Gastrocnemius medialis (tissue), 4 donors: ENCODE measurements around the gene EXD3. TPM values are rescaled to one million over a fixed set of nuclear protein-coding genes. Genes with fewer than 3 reads are reported as not detected.
A peak's percentile ranks its signal among the peaks of the same experiment; 100 is the strongest.
"Not testable (repeated sequence)": the region's sequence is repeated elsewhere in the genome, so short reads cannot be mapped to it uniquely, and the experiment has no call there.

Source experiments
- ATAC-seq, 2 donors: fragments of 150-250 bp; one replicate each; pipeline ENCODE4 v1.9.1; 2016
- DNase-seq, 2 donors: peaks; one replicate each; pipeline ENCODE4 v3.0.0-alpha.2; 2019
- H3K27ac ChIP-seq, 4 donors: fragments of 200-600 bp; sonication (generic); 1 replicate in 1 of 4; 2 replicates in 3 of 4; pipeline ENCODE4 v1.5.1; 2016 to 2018; ENCODE audit warnings: mild to moderate bottlenecking in 2 of 4, moderate library complexity in 1 of 4
- H3K27me3 ChIP-seq, 3 donors: fragments of 200-600 bp; sonication (generic) in 2 of 3; 1 replicate in 1 of 3; 2 replicates in 2 of 3; pipeline versions ENCODE4 v1.5.1 to v1.6.0; 2016 to 2019; ENCODE audit warnings: mild to moderate bottlenecking in 1 of 3, moderate library complexity in 1 of 3
- H3K36me3 ChIP-seq, 2 donors: fragments of 200-600 bp; sonication (generic) in 1 of 2; one replicate each; pipeline ENCODE4 v1.5.1; 2017 to 2018
- H3K4me1 ChIP-seq, 2 donors: fragments of 200-600 bp; sonication (generic) in 1 of 2; one replicate each; pipeline ENCODE4 v1.5.1; 2016 to 2017; ENCODE audit warnings: mild to moderate bottlenecking in 2 of 2
- H3K4me3 ChIP-seq, 4 donors: fragments of 200-600 bp; sonication (generic) in 3 of 4; 1 replicate in 1 of 4; 2 replicates in 3 of 4; pipeline ENCODE4 v1.5.1; 2016 to 2019; ENCODE audit warnings: mild to moderate bottlenecking in 2 of 4
- H3K9me3 ChIP-seq, 3 donors: fragments of 200-600 bp; sonication (generic) in 2 of 3; 1 replicate in 1 of 3; 2 replicates in 2 of 3; pipeline ENCODE4 v1.5.1; 2016 to 2019
- CTCF ChIP-seq, 5 experiments: fragments of 450-650 bp in 3 of 5; fragments of 200-600 bp in 2 of 5; sonication (generic) in 2 of 5; IDR thresholded peaks in 4 of 5; conservative IDR thresholded peaks in 1 of 5; 1 replicate in 4 of 5; 2 replicates in 1 of 5; pipeline ENCODE4 v1.5.1; 2016 to 2019; ENCODE audit warnings: antibody characterized with exemption in 5 of 5, mild to moderate bottlenecking in 3 of 5, moderate library complexity in 3 of 5
- POLR2A ChIP-seq, 2 donors: fragments of 450-650 bp; IDR thresholded peaks; one replicate each; pipeline ENCODE4 v1.6.1; 2017; ENCODE audit warnings: antibody characterized with exemption in 2 of 2, mild to moderate bottlenecking in 2 of 2, moderate library complexity in 2 of 2
- in situ Hi-C, 4 donors: fragments of 200-750 bp; cut with MboI; loops; one replicate each; pipeline versions ENCODE4 v1.15.0 to v1.8.0; 2017; ENCODE audit warnings: low sequenced_read_pairs in 4 of 4
- intact Hi-C: fragments of 100-400 bp; cut with DNase I; formaldehyde crosslinking; loops from one replicate; pipeline ENCODE4 v1.15.1; 2023; ENCODE audit warnings: low total_unique reads
- total RNA-seq, 4 donors: library from RNA; depleted of rRNA; stranded (reverse); fragments of >200 nt; gene quantifications; one replicate each; pipeline versions ENCODE4 v1.1.0 to v1.2.3, GENCODE V29; 2016

Gene EXD3
- total RNA-seq, 4 donors from 2014 or later, result 4.8 to 12.5 (median 6.4) TPM

- DNase-seq (peak in 1 of 2 donors; percentile 48), ATAC-seq (peak in 1 of 2 donors; percentile 25)
- Histone ChIP-seq H3K27ac (peak overlapping the region; percentile 9 to 68 (median 48)), H3K4me1 (peaks cover 4 to 5% of the 10 kb centered on the region in 2 donors), H3K36me3 (peaks cover 0 to 6% of the 10 kb centered on the region in 2 donors), H3K9me3 (no peaks in the 10 kb centered on the region), H3K27me3 (no peaks in the 10 kb centered on the region), H3K4me3 (peak overlapping the region; percentile 14 to 53 (median 46))
- in situ Hi-C loops, result no loop called here
- TF ChIP-seq POLR2A (IDR thresholded peaks at IDR 0.05), result no peak
- no peak for TF ChIP-seq CTCF (IDR thresholded peaks at IDR 0.05 in 4 of 5, conservative IDR thresholded peaks at IDR 0.05 in 1 of 5)
- intact Hi-C loops, result no loop called here
Measured at GRCh38 chr9:137454145-137454596, 31.2 kb upstream of the EXD3 start.

- peaks cover 3 to 4% of the 10 kb centered on the region in 2 donors for H3K4me1 ChIP-seq
- in situ Hi-C loops, result no loop called here
Measured at GRCh38 chr9:137453643-137454081, 30.7 kb upstream of the EXD3 start.

GRCh38 chr9:137452761-137453642, 30.0 kb upstream of the EXD3 start:
- no peak for TF ChIP-seq CTCF (IDR thresholded peaks at IDR 0.05 in 4 of 5, conservative IDR thresholded peaks at IDR 0.05 in 1 of 5)
- TF ChIP-seq POLR2A (IDR thresholded peaks at IDR 0.05), result no peak
- peak in 1 of 2 donors; percentile 12 for DNase-seq
- no peaks in the 10 kb centered on the region for H3K27me3 ChIP-seq
- peaks cover 0 to 6% of the 10 kb centered on the region in 2 donors for H3K36me3 ChIP-seq
- peak overlapping the region in 3 of 4 donors; percentile 25 to 34 (median 32) for H3K4me3 ChIP-seq
- no peak overlapping the region for H3K27ac ChIP-seq
- H3K9me3 ChIP-seq, result no peaks in the 10 kb centered on the region
- ATAC-seq, result no peak
- in situ Hi-C loops (no loop called here), intact Hi-C loops (no loop called here)
- H3K4me1 ChIP-seq, result no peaks in the 10 kb centered on the region

More at GRCh38 chr9:137453643-137454081, 30.7 kb upstream of the EXD3 start:
- Histone ChIP-seq H3K9me3 (no peaks in the 10 kb centered on the region), H3K27ac (no peak overlapping the region), H3K4me3 (peak overlapping the region in 3 of 4 donors; percentile 25 to 34 (median 32)), H3K36me3 (peaks cover 0 to 6% of the 10 kb centered on the region in 2 donors), H3K27me3 (no peaks in the 10 kb centered on the region)
- ATAC-seq (peak; percentile 51 to 57), DNase-seq (peak; percentile 50 to 64)
- TF ChIP-seq POLR2A (IDR thresholded peaks at IDR 0.05), result no peak
- TF ChIP-seq CTCF (IDR thresholded peaks at IDR 0.05 in 4 of 5, conservative IDR thresholded peaks at IDR 0.05 in 1 of 5), result no peak
- intact Hi-C loops, result no loop called here

- in situ Hi-C loops (no loop called here), intact Hi-C loops (no loop called here)
- Histone ChIP-seq H3K27me3 (no peaks in the 10 kb centered on the region), H3K27ac (no peak overlapping the region), H3K4me3 (no peak overlapping the region), H3K36me3 (peaks cover 0 to 6% of the 10 kb centered on the region in 2 donors), H3K9me3 (no peaks in the 10 kb centered on the region), H3K4me1 (no peaks in the 10 kb centered on the region)
- DNase-seq, result peak in 1 of 2 donors; percentile 8
- no peak for TF ChIP-seq CTCF (IDR thresholded peaks at IDR 0.05 in 4 of 5, conservative IDR thresholded peaks at IDR 0.05 in 1 of 5)
- TF ChIP-seq POLR2A (IDR thresholded peaks at IDR 0.05), result no peak
- ATAC-seq, result no peak
Measured at GRCh38 chr9:137452006-137452760, 29.2 kb upstream of the EXD3 start.

- H3K27me3 ChIP-seq, H3K4me3 ChIP-seq, intact Hi-C loops, H3K4me1 ChIP-seq, H3K36me3 ChIP-seq, H3K27ac ChIP-seq, ATAC-seq, in situ Hi-C loops, H3K9me3 ChIP-seq, DNase-seq: not testable (repeated sequence)
Measured at GRCh38 chr9:137451264-137452005, 28.5 kb upstream of the EXD3 start.

- H3K4me1 ChIP-seq, in situ Hi-C loops, H3K36me3 ChIP-seq, ATAC-seq, H3K27ac ChIP-seq, H3K27me3 ChIP-seq, H3K9me3 ChIP-seq, H3K4me3 ChIP-seq, intact Hi-C loops: not testable (repeated sequence)
- peak in 1 of 2 donors; percentile 9 for DNase-seq
Measured at GRCh38 chr9:137450539-137451222, 27.7 kb upstream of the EXD3 start.
